ENCODE data around the gene ICAM4.

ICAM4 gene

DNA sequence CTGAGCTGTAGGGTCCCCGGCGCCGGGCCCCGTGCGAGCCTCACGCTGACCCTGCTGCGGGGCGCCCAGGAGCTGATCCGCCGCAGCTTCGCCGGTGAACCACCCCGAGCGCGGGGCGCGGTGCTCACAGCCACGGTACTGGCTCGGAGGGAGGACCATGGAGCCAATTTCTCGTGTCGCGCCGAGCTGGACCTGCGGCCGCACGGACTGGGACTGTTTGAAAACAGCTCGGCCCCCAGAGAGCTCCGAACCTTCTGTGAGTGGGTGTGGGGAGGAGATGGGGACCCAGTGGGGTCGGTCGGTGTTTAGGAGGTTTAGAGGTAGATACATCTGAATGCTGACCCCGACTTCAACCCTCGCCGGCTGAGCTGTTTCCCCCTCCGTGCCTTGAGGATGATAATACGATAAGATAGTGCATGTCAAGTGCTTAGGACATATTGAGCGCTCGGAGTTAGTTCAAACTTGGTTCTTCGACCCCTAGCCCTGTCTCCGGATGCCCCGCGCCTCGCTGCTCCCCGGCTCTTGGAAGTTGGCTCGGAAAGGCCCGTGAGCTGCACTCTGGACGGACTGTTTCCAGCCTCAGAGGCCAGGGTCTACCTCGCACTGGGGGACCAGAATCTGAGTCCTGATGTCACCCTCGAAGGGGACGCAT is 4.9 kb downstream of the ICAM4 start:
- no peak for DNase-seq

DNA sequence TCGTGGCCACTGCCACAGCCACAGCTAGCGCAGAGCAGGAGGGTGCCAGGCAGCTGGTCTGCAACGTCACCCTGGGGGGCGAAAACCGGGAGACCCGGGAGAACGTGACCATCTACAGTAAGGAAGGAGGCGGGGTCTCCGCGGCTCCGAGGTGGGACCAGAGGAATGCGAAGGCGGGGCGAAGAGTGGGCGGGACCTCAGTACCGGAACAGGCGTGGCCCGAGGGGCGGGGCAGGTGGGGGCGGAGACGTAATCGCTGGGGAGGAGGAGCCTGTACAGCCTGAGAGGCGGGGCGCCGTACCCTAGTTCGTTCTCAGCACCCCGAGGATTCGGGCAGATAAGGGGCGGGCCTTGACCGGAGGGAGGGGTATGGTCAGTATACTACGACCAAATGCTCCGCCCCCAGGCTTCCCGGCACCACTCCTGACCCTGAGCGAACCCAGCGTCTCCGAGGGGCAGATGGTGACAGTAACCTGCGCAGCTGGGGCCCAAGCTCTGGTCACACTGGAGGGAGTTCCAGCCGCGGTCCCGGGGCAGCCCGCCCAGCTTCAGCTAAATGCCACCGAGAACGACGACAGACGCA is 5.5 kb downstream of the ICAM4 start:
- peak; percentile 80 for DNase-seq

DNA sequence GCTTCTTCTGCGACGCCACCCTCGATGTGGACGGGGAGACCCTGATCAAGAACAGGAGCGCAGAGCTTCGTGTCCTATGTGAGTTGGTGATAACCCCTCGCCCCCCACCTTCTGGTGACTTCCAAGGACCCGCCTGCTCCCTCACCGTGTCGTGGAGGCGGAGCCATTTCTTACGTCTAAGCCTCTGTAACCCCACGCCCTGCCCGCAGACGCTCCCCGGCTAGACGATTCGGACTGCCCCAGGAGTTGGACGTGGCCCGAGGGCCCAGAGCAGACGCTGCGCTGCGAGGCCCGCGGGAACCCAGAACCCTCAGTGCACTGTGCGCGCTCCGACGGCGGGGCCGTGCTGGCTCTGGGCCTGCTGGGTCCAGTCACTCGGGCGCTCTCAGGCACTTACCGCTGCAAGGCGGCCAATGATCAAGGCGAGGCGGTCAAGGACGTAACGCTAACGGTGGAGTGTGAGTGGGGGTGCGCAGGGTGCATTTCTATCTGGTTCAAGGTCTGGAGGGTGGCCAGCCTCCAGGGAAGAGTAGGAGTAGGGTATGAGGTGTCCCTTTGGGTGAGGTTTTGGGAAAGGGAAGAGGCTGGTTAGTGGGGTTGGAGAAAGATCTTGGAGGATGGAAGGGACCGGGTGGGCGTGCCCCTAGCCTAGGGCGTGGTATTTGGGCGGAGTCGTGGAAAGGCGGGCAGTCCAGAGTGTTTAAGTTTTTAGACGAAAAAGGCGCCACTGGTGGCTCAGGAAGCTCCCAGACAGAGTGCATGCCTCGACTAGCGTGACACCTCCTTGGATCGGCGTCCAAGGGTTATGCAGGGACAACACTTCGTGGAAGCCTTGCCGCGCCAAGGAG is 6.3 kb downstream of the ICAM4 start:
- DNase-seq, result no peak

DNA sequence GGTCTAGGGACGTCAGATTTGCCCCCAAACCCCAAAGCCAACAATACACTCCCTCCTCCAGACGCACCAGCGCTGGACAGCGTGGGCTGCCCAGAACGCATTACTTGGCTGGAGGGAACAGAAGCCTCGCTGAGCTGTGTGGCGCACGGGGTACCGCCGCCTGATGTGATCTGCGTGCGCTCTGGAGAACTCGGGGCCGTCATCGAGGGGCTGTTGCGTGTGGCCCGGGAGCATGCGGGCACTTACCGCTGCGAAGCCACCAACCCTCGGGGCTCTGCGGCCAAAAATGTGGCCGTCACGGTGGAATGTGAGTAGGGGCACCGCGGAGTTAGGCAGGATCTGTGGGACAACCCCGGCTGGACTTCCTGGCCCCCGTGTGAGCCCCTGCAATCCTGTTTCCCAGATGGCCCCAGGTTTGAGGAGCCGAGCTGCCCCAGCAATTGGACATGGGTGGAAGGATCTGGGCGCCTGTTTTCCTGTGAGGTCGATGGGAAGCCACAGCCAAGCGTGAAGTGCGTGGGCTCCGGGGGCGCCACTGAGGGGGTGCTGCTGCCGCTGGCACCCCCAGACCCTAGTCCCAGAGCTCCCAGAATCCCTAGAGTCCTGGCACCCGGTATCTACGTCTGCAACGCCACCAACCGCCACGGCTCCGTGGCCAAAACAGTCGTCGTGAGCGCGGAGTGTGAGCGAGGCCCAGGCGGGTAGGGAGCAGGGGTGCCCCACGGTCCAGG is 7.0 kb downstream of the ICAM4 start:
- no peak for DNase-seq

DNA sequence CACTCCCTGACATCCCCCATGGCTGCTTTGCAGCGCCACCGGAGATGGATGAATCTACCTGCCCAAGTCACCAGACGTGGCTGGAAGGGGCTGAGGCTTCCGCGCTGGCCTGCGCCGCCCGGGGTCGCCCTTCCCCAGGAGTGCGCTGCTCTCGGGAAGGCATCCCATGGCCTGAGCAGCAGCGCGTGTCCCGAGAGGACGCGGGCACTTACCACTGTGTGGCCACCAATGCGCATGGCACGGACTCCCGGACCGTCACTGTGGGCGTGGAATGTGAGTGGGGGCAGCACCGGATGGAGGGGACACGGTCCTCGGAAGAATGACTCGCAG is 7.6 kb downstream of the ICAM4 start:
- DNase-seq, result no peak

DNA sequence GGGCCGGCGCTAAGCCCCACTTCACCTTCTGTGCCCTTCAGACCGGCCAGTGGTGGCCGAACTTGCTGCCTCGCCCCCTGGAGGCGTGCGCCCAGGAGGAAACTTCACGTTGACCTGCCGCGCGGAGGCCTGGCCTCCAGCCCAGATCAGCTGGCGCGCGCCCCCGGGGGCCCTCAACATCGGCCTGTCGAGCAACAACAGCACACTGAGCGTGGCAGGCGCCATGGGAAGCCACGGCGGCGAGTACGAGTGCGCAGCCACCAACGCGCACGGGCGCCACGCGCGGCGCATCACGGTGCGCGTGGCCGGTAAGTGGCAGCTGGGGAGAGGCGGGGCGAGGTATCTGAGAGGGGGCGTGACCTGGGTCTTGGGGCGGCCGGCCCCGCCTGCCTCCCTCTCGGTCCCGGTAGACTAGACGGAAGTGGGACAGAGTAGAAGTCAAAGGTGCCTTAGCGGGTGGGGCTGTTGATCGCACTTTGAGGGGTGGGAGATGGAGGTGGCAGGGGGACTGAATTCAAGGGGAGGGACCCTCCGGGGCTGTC is 8.6 kb downstream of the ICAM4 start:
- no peak for DNase-seq

DNA sequence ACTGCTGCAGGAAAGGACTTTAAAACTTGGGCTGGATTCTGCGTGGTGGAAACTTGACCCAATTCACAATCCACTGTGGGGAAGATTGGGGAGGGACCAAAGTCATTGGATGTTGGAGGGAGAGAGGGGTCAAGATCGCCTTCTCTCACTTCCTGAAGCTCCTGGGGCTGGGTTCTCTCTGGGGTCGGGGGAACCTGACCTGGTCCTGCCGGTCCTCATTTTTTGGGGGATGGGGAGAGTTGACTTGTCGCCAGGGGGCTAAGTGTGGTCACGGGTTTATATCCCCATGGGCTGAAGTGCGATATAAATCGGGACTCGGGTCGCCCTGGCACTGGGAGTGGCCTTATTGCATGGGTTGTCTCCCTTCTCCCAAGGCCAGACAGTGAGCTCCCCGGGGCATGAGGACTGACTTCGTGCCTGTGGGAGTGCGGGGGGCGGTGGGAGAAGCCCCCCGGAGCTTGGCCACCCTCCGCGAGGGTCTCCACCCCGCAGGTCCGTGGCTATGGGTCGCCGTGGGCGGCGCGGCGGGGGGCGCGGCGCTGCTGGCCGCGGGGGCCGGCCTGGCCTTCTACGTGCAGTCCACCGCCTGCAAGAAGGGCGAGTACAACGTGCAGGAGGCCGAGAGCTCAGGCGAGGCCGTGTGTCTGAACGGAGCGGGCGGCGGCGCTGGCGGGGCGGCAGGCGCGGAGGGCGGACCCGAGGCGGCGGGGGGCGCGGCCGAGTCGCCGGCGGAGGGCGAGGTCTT is 9.3 kb downstream of the ICAM4 start:
- peak; percentile 20 for DNase-seq

DNA sequence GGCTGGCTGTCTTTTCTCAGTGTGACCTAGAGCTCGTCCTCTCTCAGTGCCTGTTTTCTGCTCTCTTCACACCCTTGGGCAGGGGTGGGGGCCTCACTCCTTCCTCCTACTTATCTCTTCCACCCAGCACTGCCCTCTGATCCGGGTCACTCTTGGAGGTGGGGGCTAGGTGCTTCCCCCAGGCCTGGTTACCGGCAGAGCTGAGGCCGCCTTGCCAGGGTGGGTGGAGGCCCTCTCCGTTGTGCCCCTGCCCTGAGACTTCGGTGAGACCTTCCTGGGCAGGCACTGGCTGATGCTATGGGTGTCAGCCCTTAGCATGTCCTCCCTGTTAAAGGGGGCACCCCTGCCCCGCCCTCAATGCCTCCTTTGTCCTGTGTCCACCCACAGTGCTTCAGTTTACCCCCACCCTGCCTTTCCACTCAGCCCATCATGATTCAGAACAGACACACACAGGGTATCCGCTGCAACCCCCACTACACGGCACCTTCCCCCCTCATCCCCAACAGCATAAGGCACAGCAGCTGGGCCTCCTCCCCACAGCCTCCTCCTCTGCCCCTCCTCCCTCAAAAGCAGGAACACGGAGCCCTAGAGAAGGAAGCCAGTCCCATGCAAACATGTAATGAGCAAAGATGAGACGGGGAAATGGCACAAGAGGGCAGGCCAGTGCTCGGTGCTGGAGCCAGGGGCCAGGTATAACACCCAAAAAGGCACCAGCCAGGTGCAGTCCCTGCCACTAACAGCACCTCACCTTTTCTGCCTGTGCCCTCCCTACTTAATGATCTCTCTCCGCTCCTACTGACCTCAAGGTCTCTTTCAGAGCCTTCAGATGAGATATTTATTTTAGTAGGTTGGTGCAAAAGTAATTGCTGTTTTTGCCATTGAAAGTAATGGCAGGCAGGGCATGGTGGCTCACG is 13.0 kb downstream of the ICAM4 start:
- peak; percentile 29 for DNase-seq

DNA sequence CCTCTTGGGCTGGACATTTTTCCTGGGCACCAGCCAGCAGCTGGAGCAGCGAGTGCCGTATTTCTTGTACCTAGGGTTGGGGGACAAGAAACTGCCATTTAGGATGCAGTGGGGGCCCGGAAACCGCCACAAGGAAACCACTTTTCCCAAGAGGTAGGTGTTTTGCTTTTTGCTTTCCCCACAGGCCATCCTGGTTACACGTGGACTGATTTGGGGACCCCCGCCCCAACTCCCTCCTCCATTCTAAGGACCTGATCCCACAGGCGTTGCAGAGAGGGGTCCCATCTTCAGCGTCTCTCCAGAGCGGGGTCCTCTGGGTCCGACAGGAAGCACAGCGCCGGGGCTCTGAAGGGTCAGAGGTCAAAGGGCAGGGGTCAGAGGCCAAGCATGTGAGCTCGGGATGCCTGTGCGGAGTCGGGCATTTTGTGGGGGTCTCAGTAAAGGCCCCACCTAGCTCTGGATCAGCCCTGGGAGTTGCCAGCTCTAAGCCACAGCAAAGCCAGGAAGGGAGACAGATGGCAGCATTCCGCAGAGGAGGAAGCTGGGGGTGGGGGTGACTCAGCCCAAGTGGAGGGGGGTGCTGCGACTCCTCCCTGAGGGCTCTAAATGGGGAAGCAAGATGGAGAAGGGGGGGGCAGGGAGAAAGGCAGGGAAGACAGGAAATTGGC is 18.5 kb downstream of the ICAM4 start:
- no peak for DNase-seq

DNA sequence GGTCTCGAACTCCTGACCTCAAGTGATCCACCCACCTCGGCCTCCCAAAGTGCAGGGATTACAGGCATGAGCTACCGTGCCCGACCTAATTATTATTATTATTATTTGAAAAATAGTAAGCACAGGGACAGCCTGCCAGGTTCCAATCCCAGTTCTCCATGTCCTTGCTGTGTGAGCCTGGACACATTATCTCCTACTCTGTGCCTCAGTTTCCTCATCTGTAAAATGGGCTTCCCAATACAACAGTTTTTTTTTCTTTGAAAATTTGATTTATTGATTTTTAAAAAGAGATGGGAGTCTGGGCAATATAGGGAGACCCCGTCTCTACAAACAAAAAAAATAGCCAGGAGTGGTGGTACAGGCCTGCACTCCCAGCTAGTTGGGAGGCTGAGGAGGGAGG is 19.6 kb downstream of the ICAM4 start:
- DNase-seq, result no peak

DNA sequence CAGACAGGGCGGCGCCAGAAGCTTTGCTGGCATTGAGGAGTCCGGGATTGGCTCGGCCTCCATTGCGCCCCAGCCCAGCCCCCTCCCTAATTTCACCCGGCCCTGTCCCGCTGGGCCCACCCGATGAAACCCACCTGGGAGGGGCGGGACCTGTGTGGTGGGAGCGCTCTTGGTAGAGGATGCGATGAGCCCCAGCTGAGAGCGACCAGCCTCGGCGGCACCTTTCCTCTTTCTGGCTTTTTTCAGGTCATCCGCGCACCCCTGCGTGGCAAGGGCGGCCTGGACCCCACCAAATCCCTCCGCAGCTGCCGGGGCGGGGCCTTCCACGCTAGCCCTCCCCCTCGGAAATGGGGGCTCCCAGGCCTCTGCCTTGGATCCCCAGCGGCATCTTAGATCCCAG is 22.7 kb downstream of the ICAM4 start, which contains the start of gene ZGLP1:
Gene ZGLP1, minus strand, starts transcription at position 393 of the 400 bp plus-strand sequence.
- no peak for DNase-seq

DNA sequence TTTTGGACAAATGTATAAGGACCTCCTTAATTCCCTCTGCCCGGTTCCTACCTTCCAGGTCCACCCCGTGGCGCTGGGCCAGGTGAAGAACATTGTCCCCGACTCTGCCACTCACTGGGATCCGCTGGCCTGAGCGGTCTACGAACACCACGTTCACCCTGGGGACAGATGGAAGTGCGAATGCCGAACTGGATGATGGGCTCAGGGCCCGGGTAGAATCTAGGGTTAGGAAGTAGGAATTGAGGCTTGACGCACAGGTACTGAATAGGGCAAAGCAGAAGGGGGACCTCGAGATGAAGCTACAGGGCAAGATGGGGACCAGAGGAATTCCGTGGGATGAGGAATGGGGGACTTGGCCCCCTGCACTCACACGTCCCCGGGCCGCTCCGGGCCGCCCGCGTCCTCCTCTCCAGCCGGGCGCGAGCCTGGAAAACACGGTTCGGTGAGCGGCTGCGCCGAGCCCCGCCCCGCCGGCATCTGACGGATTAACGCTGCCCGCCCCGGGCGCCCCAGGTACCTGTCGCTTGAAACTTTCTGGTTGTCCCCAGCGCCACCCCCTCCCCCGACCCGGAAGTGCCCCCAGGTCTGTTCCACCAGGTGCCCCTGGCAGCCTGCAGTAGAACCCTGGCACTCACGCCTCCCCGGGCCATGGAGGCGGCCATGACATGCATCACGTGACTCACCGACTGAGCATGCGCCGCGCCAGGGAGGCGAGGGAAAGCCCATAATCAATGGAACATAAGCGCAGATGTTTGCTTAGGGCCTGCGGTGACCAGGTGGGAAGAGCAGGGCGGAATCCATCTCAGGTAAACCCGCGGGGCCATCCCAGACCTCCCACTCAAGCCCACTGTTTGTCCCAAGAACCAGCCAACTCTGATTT is 28.8 kb downstream of the ICAM4 start, which contains the start of gene FDX2:
Gene FDX2, minus strand, starts transcription at position 681 of the 880 bp plus-strand sequence. Its CDS starts 19 bp downstream, at position 662.
- peak; percentile 96 for DNase-seq

DNA sequence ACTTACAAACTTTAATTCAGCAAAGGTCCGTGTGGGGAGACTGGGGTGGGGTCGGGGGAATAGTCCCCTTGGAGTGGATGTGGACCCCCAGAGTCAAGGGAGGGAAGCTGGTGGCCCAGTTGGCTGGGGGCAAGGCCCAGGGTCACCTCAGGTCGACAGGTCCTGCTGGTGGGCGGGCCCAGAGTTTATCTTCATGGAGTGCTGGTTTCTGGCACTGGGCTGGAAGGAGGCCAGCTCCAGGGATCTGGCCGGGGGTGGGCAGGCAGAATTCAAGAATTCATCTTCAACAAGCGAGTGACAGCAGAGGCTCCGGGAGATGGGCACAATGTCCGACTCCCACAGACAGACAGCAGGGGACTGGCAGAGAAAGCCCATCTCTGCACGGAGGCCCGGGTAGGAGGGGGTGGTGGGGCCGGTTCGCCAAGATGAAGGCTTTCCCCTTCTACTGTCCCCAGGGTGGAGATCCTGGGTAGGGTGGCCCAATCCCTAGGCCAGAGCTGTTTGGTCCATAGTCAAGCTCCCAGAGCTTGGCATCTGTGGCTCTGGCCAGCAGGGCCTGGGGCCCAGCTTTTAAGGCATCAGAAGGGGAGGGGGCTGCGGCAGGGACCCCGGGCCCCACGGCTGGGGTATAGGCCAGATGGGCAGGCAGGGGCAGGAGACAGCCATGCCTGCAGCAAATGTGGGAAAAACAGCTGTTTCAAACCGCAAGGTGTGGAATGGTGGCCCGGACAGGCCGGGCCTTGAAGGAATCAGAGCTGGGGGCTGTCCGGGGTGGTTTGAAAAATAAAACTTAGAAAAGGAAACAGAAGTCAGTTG is 29.7 kb downstream of the ICAM4 start:
- DNase-seq, result peak; percentile 51

DNA sequence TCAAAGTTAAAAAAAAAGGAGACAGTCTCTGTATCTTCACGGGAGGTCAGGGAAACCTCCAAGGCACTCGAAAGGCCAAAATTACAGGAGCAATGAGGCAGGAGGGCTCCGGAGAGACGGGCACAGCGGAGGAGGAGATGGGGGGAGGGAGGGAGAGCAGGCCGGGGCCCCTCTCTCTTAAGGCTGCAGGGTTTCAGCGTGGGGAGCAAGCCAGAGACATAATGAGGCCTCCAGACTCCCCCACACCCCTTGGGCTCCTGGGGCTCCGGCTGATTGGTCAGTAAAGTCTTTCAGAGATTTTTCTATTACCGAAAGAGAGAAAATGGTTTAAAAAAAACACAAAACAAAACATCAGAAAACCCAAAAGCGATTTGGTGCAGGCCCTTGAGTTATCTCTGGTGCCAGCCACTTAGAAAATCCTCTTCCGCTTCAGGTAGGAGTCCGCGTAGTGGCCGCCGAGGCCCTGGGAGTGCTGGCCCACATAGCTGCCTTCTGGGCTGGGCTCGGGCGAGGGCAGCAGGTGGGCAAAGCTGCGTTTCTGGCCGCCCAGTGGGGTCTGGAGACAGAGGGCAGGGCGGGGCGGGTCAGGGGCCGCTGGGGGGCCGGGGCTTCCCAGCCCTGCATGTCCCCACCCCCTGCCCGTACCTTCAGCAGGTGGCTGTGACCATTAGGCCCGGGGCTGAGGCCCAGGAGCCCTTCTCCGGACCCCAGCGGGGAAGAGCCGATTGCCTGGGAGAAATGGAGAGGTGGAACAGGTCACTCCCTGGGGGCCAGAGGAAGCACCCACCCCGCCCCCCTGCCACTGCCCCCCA is 30.5 kb downstream of the ICAM4 start:
- no peak for DNase-seq

DNA sequence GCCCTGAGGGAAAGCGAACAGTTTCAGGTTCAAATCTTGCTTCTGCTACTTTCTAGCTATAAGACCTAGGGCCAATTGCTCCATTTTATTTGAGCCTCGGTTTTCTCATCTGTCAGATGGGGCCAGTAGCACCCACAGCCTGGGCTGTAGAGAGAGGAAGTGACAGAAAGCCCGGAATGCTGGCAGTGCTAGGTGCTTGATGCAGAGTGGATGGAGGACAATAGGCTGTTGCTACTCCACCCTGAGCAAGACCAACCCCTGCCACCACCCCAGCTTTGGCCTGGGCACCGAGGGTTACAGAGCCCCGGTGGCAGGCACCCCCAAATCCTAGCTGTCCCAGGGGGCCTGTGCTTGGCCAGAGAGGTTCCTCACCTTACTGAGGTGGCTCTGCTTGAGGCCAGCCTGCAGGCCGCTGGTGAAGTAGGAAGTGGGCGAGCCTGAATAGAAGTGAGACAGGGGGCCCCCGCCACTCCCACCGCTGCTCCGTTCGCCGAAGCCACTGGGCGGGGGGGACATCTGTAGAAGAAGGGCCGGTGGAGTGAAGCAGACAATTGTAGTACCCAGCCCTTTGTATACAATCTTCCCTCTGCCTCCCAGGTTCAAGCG is 31.2 kb downstream of the ICAM4 start:
- no peak for DNase-seq

DNA sequence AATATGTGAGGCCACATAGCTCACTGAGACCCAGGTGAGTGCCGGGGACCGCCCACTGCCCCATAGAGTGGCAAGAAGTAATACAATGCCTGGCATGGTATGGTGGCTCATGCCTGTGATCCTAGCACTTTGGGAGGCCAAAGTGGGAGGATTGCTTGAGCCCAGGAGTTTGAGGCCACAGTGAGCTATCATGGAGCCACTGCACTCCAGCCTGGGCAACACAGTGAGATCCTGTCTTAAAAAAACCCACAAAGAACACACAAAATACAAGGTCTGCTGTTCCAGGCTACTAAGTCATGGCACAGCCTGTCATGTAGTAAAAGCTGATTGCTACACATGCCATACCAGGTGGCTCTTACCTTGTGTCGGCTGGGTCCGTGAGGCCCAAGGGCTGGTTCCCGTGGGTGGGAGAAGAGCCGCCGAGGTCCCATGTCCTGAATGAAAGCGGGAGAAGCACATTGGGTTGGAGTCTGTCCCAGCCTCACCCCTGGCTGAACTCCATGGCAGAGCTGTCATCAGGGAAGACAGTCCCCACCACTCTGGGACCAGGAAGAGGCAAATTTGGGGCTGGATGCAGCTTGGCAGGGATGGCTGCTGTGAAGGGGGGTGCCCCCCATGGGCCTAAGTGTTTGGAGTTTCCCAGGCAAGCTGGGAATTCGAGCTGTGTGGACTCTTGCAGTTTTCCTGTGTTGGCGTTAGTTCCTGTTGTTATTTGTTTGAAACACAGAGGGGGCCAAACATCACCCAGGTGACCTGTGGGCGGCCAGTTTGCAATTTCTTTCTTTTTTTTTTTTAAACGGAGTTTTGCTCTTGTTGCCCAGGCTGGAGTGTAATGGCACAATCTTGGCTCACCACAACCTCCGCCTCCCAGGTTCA is 32.3 kb downstream of the ICAM4 start:
- DNase-seq, result no peak
